SU-DHL-6 (cell line): ENCODE measurements around the gene BOC.

ENCODE experiments used
- CTCF ChIP-seq: fragments of 200-600 bp; sonication (generic); IDR thresholded peaks from one replicate; pipeline ENCODE4 v1.5.1; 2017; ENCODE audit warnings: antibody characterized with exemption, mild to moderate bottlenecking, low read length, moderate library complexity; ENCODE audit not compliant: insufficient read depth, poor library complexity, severe bottlenecking
- EZH2phosphoT487 ChIP-seq: fragments of 200-600 bp; sonication (generic), shearing (Covaris generic); conservative IDR thresholded peaks from 2 replicates; pipeline ENCODE4 v1.6.1; 2018; ENCODE audit warnings: mild to moderate bottlenecking, antibody characterized with exemption, low read length, moderate library complexity, mixed read lengths

- TF ChIP-seq CTCF (no peak), EZH2phosphoT487 (no peak)
These were observed 24.8 kb upstream of the BOC start for GRCh38 chr3:113186566-113186965.
